GM04503 (cell line): ENCODE results near the gene ITGAX.
A peak's percentile ranks its signal among the peaks of the same experiment; 100 is the strongest.
"Not testable (repeated sequence)": the region's sequence is repeated elsewhere in the genome, so short reads cannot be mapped to it uniquely, and the experiment has no call there.

Experiments used
- DNase-seq: peaks from one replicate; pipeline ENCODE4 v3.0.0-alpha.2; 2012; ENCODE audit warnings: low read depth

ITGAX gene

DNA sequence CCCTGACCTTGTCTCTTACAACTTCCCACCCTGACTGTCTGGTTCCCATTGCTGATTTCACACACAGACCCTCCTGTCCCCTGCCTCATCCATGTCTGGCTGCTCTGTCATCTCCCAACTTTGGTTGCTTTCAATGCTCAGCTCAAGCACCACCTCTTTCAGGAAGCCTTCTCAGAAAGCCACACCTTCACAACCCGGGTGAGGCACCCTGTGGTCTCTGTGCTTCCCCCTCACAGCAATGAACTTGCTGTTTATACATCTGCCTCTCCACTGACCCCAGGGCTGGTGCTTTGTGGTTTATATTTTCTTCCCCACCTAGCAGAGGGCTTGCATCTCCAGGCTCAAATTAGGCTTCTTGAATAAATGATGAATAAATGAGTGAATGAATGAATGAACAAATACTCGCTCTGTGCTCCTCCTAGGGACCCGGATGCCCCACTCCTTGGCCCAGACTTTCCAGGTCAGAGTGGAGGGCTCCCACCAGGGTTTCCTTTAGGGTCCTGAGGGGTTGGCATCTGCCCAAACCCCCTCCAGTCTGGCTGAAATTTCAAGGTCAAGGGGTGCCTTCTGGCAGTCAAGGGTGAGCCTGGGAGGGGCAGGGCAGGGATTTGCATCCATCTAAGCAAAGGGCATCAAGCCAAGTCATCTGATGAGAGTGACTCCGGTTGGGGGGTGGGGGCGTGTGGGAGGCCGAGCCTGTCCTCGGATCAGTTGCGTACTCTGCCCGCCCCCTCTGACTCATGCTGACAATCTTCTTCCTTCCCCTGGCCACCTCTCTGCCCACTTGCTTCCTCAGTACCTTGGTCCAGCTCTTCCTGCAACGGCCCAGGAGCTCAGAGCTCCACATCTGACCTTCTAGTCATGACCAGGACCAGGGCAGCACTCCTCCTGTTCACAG is at the start of gene ITGAX:
Gene ITGAX, plus strand, starts transcription at position 783 of the 898 bp plus-strand sequence. Its CDS starts 79 bp downstream, at position 862.
- no peak for DNase-seq

- DNase-seq: no peak
Measured at GRCh38 chr16:31305219-31305618, 49.8 kb upstream of the ITGAX start.

DNA sequence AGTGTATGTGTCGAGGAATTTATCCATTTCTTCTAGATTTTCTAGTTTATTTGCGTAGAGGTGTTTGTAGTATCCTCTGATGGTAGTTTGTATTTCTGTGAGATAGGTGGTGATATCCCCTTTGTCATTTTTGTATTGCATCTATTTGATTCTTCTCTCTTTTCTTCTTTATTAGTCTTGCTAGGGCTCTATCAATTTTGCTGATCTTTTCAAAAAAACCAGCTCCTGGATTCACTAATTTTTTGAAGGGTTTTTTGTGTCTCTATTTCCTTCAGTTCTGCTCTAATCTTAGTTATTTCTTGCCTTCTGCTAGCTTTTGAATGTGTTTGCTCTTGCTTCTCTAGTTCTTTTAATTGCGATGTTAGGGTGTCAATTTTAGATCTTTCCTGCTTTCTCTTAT is 46.6 kb upstream of the ITGAX start:
- DNase-seq: not testable (repeated sequence)

- no peak for DNase-seq
Measured at GRCh38 chr16:31322500-31322899, 32.5 kb upstream of the ITGAX start.

GRCh38 chr16:31323959-31324629 is 30.9 kb upstream of the ITGAX start:
- DNase-seq: no peak

GRCh38 chr16:31325171-31325570 is 29.8 kb upstream of the ITGAX start:
- no peak for DNase-seq

- DNase-seq: no peak
Measured at GRCh38 chr16:31327646-31328225, 27.2 kb upstream of the ITGAX start.

DNA sequence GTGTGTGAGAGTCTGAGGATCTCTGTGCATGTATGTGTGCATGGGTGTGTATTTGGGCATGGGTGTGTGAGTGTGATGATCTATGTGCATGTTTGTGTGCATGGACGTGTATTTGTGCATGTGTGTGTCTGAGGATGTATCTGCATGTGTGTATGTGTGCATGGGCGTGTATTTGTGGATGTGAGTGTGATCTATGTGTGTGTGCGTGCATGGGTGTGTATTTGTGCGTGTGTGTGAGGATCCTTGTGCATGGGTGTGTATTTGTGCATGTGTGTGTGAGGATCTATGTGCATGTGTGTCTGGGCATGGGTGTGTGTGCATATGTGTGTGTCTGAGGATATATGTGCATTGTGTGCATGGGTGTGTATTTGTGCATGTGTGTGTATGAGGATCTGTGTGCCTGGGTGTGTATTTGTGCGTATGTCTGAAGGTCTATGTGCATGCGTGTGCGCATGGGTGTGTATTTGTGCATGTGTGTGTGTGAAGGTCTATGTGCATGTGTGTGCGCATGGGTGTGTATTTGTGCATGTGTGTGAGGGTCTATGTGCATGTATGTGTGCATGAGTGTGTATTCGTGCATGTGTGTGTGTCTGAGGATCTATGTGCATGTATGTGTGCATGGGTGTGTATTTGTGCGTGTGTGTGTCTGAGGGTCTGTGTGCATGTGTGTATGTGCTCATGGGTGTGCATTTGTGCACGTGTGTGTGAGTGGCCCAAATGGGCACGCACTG is 26.5 kb upstream of the ITGAX start:
- no peak for DNase-seq

GRCh38 chr16:31329671-31330552 is 25.1 kb upstream of the ITGAX start:
- DNase-seq: no peak

DNA sequence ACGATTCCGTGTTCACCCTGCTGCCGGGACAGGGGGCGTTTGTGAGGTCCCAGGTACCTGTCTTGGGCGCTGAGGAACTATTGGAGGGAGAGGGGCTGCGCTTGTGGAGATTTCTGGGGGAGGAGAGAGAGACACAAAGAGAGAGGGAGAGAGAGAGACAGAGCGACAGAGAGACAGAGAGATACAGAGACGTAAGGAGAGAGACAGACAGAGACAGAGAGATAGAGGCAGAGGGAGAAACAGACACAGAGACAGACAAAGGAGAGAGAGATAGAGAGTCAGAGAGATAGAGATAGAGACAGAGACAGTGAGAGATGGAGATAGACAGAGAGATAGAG is 24.5 kb upstream of the ITGAX start:
- no peak for DNase-seq

- DNase-seq: no peak
Measured at GRCh38 chr16:31331141-31331764, 23.7 kb upstream of the ITGAX start.

DNA sequence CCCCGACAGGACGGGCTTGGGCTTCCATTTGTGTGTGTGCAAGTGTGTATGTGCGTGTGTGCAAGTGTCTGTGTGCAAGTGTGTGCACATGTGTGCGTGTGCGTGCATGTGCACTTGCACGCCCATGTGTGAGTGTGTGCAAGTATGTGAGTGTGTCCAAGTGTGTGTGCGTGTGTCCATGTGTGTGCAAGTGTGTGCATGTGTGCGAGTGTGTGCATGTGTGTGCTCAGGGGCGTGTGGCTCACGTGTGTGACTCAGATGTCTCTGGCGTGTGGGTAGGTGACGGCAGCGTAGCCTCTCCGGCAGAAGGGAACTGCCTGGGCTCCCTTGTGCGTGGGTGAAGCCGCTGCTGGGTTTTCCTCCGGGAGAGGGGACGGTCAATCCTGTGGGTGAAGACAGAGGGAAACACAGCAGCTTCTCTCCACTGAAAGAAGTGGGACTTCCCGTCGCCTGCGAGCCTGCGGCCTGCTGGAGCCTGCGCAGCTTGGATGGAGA is 23.1 kb upstream of the ITGAX start:
- no peak for DNase-seq

GRCh38 chr16:31332544-31332943 is 22.4 kb upstream of the ITGAX start:
- DNase-seq: no peak

DNA sequence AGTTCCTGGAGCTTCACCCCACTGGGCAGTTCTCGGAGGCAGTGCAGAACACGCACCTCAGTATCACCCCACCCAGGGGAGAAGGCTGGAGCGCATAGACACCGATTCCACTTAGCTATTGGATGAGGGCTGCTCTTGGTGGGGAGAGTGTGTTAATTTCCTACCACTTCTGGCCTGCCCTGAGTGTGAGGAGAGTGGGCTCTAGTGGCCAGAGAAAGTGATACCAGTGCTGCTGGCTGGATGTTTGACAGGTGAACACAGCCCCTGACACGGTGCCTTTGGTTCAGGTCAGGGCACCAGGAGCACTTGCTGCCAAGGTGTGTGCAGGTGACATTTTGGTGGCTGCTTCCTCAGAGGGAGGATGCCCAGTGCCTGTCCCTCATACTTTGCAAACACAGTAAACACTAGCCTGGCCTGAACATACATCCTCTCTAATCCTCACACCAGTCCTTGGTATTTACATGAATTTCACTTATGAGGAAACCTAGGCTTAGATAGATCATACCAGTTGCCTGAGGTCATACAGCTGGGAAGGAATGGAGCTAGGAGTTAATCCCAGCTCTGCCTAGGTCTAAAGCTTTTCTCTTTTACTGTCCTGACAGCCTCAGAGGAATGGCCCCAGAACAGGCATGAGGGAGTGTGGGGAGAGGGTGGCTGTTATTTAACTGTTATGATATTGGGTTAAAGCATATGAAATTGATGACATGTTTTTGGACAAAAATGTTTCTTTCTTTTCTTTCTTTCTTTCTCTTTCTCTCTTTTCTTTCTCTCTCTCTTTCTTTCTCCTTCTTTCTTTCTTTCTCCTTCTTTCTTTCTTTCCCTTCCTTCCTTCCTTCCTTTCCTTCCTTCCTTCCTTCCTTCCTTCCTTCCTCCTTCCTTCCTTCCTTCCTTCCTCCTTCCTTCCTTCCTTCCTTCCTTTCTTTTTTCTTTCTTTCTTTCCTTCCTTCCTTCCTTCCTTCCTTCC is 21.0 kb upstream of the ITGAX start:
- peak; percentile 6 for DNase-seq

DNA sequence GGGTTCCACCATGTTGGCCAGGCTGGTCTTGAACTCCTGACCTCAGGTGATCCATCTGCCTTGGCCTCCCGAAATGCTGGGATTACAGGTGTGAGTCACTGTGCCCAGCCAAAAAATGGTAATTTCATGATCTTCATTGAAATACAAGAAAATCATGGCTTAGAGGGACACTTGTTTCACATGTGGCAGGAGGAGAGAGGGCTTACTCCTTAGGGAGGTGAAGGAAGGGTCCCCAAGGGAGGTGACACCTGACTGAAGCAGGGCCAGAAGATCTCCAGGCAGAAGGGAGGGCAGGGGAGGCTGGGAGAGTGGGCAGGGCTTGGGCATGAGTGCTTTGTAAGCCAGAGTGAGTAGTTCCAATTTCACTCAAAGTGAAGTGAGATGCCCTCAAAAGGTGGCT is 20.0 kb upstream of the ITGAX start:
- no peak for DNase-seq

DNA sequence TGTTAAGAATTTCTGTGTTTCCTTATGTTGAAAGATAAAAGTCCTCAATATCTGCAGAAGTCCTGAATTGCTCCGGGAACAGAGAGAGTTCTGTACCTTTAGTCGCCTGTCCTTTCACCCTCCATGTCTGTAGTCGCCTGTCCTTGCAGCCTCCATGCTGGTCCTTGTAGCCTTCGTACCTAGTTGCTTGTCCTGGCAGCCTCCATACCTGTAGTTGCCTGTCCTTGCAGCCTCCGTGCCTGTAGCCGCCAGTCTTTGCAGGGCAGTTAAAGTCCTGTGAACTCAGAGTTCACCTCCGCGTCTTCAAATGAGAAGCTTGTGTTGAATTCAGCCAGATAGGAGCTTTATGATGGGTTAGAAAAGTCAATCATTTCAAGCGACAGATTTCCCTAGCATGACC is 19.5 kb upstream of the ITGAX start:
- DNase-seq: no peak

DNA sequence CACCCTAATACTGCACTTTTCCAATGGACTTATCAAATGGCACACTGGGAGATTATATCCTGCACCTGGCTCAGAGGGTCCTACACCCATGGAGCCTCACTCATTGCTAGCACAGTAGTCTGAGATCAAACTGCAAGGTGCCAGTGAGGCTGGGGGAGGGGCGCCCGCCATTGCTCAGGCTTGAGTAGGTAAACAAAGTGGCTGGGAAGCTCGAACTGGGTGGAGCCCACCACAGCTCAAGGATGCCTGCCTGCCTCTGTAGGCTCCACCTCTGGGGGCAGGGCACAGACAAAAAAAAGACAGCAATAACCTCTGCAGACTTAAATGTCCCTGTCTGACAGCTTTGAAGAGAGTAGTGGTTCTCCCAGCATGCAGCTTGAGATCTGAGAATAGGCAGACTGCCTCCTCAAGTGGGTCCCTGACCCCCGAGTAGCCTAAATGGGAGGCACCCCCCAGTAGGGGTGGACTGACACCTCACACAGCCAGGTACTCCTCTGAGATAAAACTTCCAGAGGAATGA is 16.8 kb upstream of the ITGAX start:
- DNase-seq: not testable (repeated sequence)

- no peak for DNase-seq
Measured at GRCh38 chr16:31344712-31345111, 10.3 kb upstream of the ITGAX start.

DNA sequence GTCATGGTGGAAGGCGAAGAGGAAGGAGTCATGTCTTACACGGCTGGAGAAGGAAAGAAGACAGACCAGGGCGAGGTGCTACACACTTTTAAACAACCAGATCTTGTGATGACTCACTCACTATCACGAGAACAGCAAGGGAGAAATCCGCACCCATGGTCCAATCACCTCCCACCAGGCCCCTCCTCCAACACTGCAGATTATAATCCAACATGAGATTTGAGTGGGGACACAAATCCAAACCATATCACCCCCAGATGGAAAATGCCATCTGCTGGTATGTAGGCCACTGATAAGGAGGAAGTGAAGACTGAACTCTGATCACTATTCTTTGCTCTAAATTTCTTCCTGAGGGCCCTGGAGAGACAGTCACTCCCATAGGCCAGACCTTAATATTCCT is 7.5 kb upstream of the ITGAX start:
- DNase-seq: no peak
